K562 (cell line): Measurements from ENCODE around the gene AK5. TPM values are rescaled to one million over a fixed set of nuclear protein-coding genes. Genes with fewer than 3 reads are reported as not detected.

Experiments
- ATAC-seq: fragments of 200-7000 bp; cut with Tn5 transposase; 3 replicates; pipeline ENCODE4 v1.9.1; 2020; ENCODE audit warnings: moderate library complexity
- BruUV-seq: library from RNA; stranded (reverse); fragments of 400-500 nt; replicated peaks from 2 replicates; lab custom pipeline; 2021; lab: Mats Ljungman, UMichigan
- CTCF ChIA-PET: fragments of 300-600 bp; formaldehyde crosslinking; extraction: SDS; loops from one replicate; lab custom pipeline; 2021; ENCODE audit warnings: low intra/inter-chr PET ratio; lab: Yijun Ruan, JAX
- POLR2A ChIA-PET: fragments of 300-600, 350-650 bp; sonication (Branson Sonifier 250); formaldehyde crosslinking; extraction: SDS; loops from one replicate; lab custom pipeline; 2021; ENCODE audit warnings: antibody characterized with exemption, inconsistent platforms; lab: Yijun Ruan, JAX
- DNase-seq, 4 experiments: peaks; one replicate each; pipeline versions ENCODE4 v3.0.0 to v3.0.0-alpha.2; 2011 to 2018; ENCODE audit warnings: low spot score in 3 of 4, mixed read lengths in 3 of 4; ENCODE audit errors: extremely low read depth in 1 of 4
- FAIRE-seq: peaks from 2 replicates; lab custom pipeline; 2011; peaks lifted over from hg19 to GRCh38; lab: Jason Lieb, UNC
- H2AFZ ChIP-seq: 2 replicates; pipeline ENCODE4 v1.6.0; 2011; ENCODE audit warnings: low read depth, low read length, control low read depth, inconsistent platforms
- H3K27ac ChIP-seq: fragments of 200-600 bp; 3 replicates; pipeline ENCODE4 v1.8.0; 2011; ENCODE audit warnings: low read depth, mild to moderate bottlenecking, control low read depth, inconsistent platforms, low read length, moderate library complexity, mixed read lengths; ENCODE audit errors: extremely low read depth
- H3K27me3 ChIP-seq, 2 experiments: fragments of 300-600 bp in 1 of 2; 2 replicates in 1 of 2; 3 replicates in 1 of 2; pipeline versions ENCODE4 v1.6.0 to v1.8.0; 2011; ENCODE audit warnings: inconsistent platforms in 2 of 2, low read length in 2 of 2, mild to moderate bottlenecking in 1 of 2, mixed read lengths in 1 of 2, moderate library complexity in 1 of 2; ENCODE audit not compliant: control insufficient read depth in 2 of 2, insufficient read depth in 2 of 2
- H3K36me3 ChIP-seq: fragments of 300-600 bp; 3 replicates; pipeline ENCODE4 v1.8.0; 2011; ENCODE audit warnings: mild to moderate bottlenecking, low read length, inconsistent platforms; ENCODE audit not compliant: control insufficient read depth, insufficient read depth
- H3K4me1 ChIP-seq, 2 experiments: fragments of 200-600 bp in 1 of 2; replicated peaks in 1 of 2; 2 replicates in 1 of 2; 3 replicates in 1 of 2; pipeline versions ENCODE4 v1.5.1 to v1.8.0; 2011; ENCODE audit warnings: inconsistent platforms in 2 of 2, low read length in 2 of 2, mild to moderate bottlenecking in 1 of 2, mixed read lengths in 1 of 2, moderate library complexity in 1 of 2; ENCODE audit not compliant: control insufficient read depth in 2 of 2, insufficient read depth in 2 of 2
- H3K4me2 ChIP-seq: 2 replicates; pipeline ENCODE4 v1.6.1; 2011; ENCODE audit warnings: low read length, control low read depth, inconsistent platforms, mixed read lengths; ENCODE audit not compliant: insufficient read depth
- H3K4me3 ChIP-seq: fragments of 200-600 bp; sonication (generic), shearing (Covaris generic); 2 replicates; pipeline ENCODE4 v1.5.1; 2016; ENCODE audit warnings: control low read depth, inconsistent platforms
- H3K79me2 ChIP-seq: fragments of 200-600 bp; 3 replicates; pipeline ENCODE4 v1.8.0; 2011; ENCODE audit warnings: low read length, inconsistent platforms; ENCODE audit not compliant: control insufficient read depth, insufficient read depth
- H3K9ac ChIP-seq, 2 experiments: 2 replicates each; pipeline versions ENCODE4 v1.6.0 to v1.6.1; 2011; ENCODE audit warnings: low read depth in 2 of 2, low read length in 2 of 2, control low read depth in 1 of 2, inconsistent platforms in 1 of 2, mild to moderate bottlenecking in 1 of 2, mixed read lengths in 1 of 2; ENCODE audit not compliant: insufficient read depth in 1 of 2
- H3K9me1 ChIP-seq: one replicate; pipeline ENCODE4 v1.6.0; 2011; ENCODE audit warnings: inconsistent platforms, mild to moderate bottlenecking, low read length, moderate library complexity; ENCODE audit not compliant: control insufficient read depth, insufficient read depth
- H3K9me3 ChIP-seq: replicated peaks from 2 replicates; pipeline ENCODE4 v1.5.1; 2011; ENCODE audit warnings: low read depth, low read length, inconsistent platforms; ENCODE audit not compliant: control insufficient read depth, insufficient read depth
- H4K20me1 ChIP-seq: replicated peaks from 2 replicates; pipeline ENCODE4 v1.6.1; 2011; ENCODE audit warnings: low read length, inconsistent platforms, mixed read lengths; ENCODE audit not compliant: control insufficient read depth, insufficient read depth
- ASH1L ChIP-seq: fragments of 450-650 bp; IDR thresholded peaks from 2 replicates; pipeline ENCODE4 v1.6.1; 2018; ENCODE audit warnings: borderline replicate concordance, mild to moderate bottlenecking, low read depth; ENCODE audit not compliant: partially characterized antibody
- SPI1 ChIP-seq: IDR thresholded peaks from 2 replicates; pipeline ENCODE4 v1.6.1; 2011; ENCODE audit warnings: low read depth, low read length, control low read depth, borderline replicate concordance
- ZFP36 ChIP-seq: fragments of 150-350 bp; IDR thresholded peaks from 2 replicates; pipeline ENCODE4 v1.6.1; 2018; ENCODE audit warnings: low read length, low read depth; ENCODE audit not compliant: partially characterized antibody
- WGBS: fragments of 100-300 bp; shearing (Covaris generic); methylation state at CpG from one replicate; pipeline ENCODE4 v1.1.6; 2016; ENCODE audit warnings: low coverage, mixed read lengths; ENCODE audit not compliant: insufficient coverage; ENCODE audit errors: missing lambda C conversion rate; 5-methylcytosine and 5-hydroxymethylcytosine counted together
- in situ Hi-C: fragments of 300-500 bp; cut with MboI; formaldehyde crosslinking; loops from 4 replicates; pipeline ENCODE4 v1.15.0; 2018; ENCODE audit warnings: inconsistent platforms, mixed read lengths
- intact Hi-C: fragments of 100-400 bp; cut with micrococcal nuclease; formaldehyde crosslinking; loops from 2 replicates; pipeline ENCODE4 v1.14.2; 2022
- polyA plus RNA-seq, 8 experiments: library from polyadenylated mRNA; depleted of rRNA in 4 of 8; stranded (reverse) in 5 of 8; unstranded in 3 of 8; fragments of >200 nt; fragmentation: Nextera tagmentation in 2 of 8; fragmentation: Illumina TruSeq in 1 of 8; extraction: Ambion mirVana in 2 of 8; extraction: Trizol in 1 of 8; gene quantifications; 2 replicates each; pipeline versions ENCODE4 v1.2.1 to v1.2.3, GENCODE V29; 2011 to 2014; ENCODE audit warnings: inconsistent platforms in 1 of 8, missing spikeins in 1 of 8
- total RNA-seq, 7 experiments: library from RNA; depleted of rRNA in 6 of 7; stranded (reverse); fragments of >200 nt in 6 of 7; fragmentation: Illumina TruSeq in 2 of 7; extraction: Trizol in 2 of 7; gene quantifications; 2 replicates each; pipeline versions ENCODE4 v1.2.1 to v1.2.3, GENCODE V29; 2011 to 2021; ENCODE audit warnings: low replicate concordance in 1 of 7
- TF ChIP-seq, protein P1 (sequence below), 2 experiments: IDR thresholded peaks in 1 of 2; conservative IDR thresholded peaks in 1 of 2; 2 replicates each; pipeline ENCODE4 v1.6.1; 2016; ENCODE audit warnings: low read depth in 2 of 2, mild to moderate bottlenecking in 1 of 2, missing compliant biosample characterization in 1 of 2, missing genetic modification characterization in 1 of 2, moderate library complexity in 1 of 2

AK5 gene
- total and polyA plus RNA-seq, 9 of the 15 experiments (the other 6 are each of a cell fraction or from before 2014, with no cell fraction given), result 0.06 TPM; not detected in 8

DNA sequence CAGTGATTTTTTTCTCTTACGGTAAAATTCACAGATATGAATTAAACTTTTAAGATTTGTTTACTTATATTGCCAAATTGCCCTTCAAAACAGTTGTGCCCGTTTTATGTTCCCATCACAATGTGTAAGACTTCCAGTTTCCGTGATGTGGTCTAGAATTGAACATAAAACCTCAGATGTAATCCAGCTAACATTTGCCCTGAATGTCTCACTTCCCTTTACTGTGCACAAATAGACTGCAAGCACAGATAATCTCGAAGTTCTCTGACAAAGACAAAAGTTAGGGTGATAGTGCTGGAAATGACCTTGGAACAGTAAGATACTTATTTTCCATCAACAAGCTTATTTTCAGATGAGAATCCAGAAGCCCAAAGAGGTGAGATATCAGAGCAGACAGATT, 223.2 kb downstream of the AK5 start:
- ChIA-PET POLR2A (no interaction called here), CTCF (no interaction called here)
- Histone ChIP-seq H4K20me1 (no peaks in the 10 kb centered on the region; the same call in 1 of the 2 replicates), H3K27ac (no peak overlapping the region), H3K4me2 (no peak overlapping the region), H3K9me3 (no peaks in the 10 kb centered on the region), H3K9me1 (no peaks in the 10 kb centered on the region), H3K9ac (no peak overlapping the region), H3K27me3 (peaks cover 6 to 18% of the 10 kb centered on the region in 2 experiments), H3K4me3 (no peak overlapping the region), H3K4me1 (no peaks in the 10 kb centered on the region), H3K36me3 (no peaks in the 10 kb centered on the region), H2AFZ (no peak overlapping the region), H3K79me2 (no peaks in the 10 kb centered on the region)
- intact Hi-C loops (no loop called here), in situ Hi-C loops (no loop called here)
- DNase-seq (no peak), FAIRE-seq (no peak), ATAC-seq (no peak)
- WGBS, result 2% methylated on average over 4 of the region's 4 CpGs
- no TSS peak for BruUV-seq
- TF ChIP-seq, protein P1, sequence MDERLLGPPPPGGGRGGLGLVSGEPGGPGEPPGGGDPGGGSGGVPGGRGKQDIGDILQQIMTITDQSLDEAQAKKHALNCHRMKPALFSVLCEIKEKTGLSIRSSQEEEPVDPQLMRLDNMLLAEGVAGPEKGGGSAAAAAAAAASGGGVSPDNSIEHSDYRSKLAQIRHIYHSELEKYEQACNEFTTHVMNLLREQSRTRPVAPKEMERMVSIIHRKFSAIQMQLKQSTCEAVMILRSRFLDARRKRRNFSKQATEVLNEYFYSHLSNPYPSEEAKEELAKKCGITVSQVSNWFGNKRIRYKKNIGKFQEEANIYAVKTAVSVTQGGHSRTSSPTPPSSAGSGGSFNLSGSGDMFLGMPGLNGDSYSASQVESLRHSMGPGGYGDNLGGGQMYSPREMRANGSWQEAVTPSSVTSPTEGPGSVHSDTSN (CRISPR knock-in tag; IDR thresholded peaks at IDR 0.05; ENCODE audit: low read depth), result no peak
- TF ChIP-seq, protein P1 (tag; conservative IDR thresholded peaks at IDR 0.05; ENCODE audit: low read depth), result no peak
- TF ChIP-seq ZFP36, result no peak
- no peak for TF ChIP-seq ASH1L
- TF ChIP-seq SPI1, result peak; percentile 12; the same call in 1 of the 2 replicates
